ENCODE results near the gene STARD10. TPM values are rescaled to one million over a fixed set of nuclear protein-coding genes. Genes with fewer than 3 reads are reported as not detected.

Gene STARD10
- total RNA-seq, 2 experiments from 2014 or later, result 10.4 to 12.9 TPM

- intact Hi-C loops (cut with micrococcal nuclease; ENCODE audit: unreplicated experiment), result no loop called here
- no peak overlapping the region for H3K27ac ChIP-seq (ENCODE audit: low read depth, low read length, poor library complexity, severe bottlenecking)
- CTCF ChIA-PET (ENCODE audit: unreplicated experiment), result no interaction called here
- DNase-seq (ENCODE audit: low spot score), result no peak
- H3K36me3 ChIP-seq (ENCODE audit: insufficient read depth, low read length), result peaks cover 23% of the 10 kb centered on the region
- H3K4me1 ChIP-seq (ENCODE audit: insufficient read depth, low read length, poor library complexity, severe bottlenecking), result peaks cover 3% of the 10 kb centered on the region
- no peak overlapping the region for H3K4me2 ChIP-seq (ENCODE audit: low read length)
- no peak overlapping the region for H2AFZ ChIP-seq (ENCODE audit: low read length)
- no peaks in the 10 kb centered on the region for H3K9me3 ChIP-seq (ENCODE audit: low read length)
- POLR2A ChIA-PET, result no interaction called here
- H3K79me2 ChIP-seq (ENCODE audit: insufficient read depth, low read depth, low read length), result no peaks in the 10 kb centered on the region
- no peaks in the 10 kb centered on the region for H4K20me1 ChIP-seq (ENCODE audit: insufficient read depth, low read length)
- H3K9me2 ChIP-seq (ENCODE audit: insufficient read depth, low read length), result no peaks in the 10 kb centered on the region
- BruUV-seq (replicated peaks), result no TSS peak
- H3K4me3 ChIP-seq (ENCODE audit: low read depth, low read length, poor library complexity, severe bottlenecking), result no peak overlapping the region
- TF ChIP-seq CTCF (conservative IDR thresholded peaks at IDR 0.05; ENCODE audit: low read length), result no peak
- no peak for TF ChIP-seq EZH2phosphoT487 (IDR thresholded peaks at IDR 0.05; ENCODE audit: borderline replicate concordance, low read depth, low read length)
These were observed 11.4 kb upstream of the STARD10 start for GRCh38 chr11:72805216-72805615.

GRCh38 chr11:72802822-72803221 lies 9.0 kb upstream of the STARD10 start:
- TF ChIP-seq EZH2phosphoT487 (IDR thresholded peaks at IDR 0.05; ENCODE audit: borderline replicate concordance, low read depth, low read length) (no peak), CTCF (conservative IDR thresholded peaks at IDR 0.05; ENCODE audit: low read length) (no peak)
- POLR2A ChIA-PET, result interaction anchor here (0.7 kb wide), 2 partner anchors 10 to 353 kb away, joined by 3 to 4 read pairs; no protein-coding TSS in a partner anchor
- CTCF ChIA-PET (ENCODE audit: unreplicated experiment), result no interaction called here
- H3K4me1 ChIP-seq (ENCODE audit: insufficient read depth, low read length, poor library complexity, severe bottlenecking), result peaks cover 15% of the 10 kb centered on the region
- no peak overlapping the region for H3K4me2 ChIP-seq (ENCODE audit: low read length)
- no peaks in the 10 kb centered on the region for H3K9me3 ChIP-seq (ENCODE audit: low read length)
- H3K36me3 ChIP-seq (ENCODE audit: insufficient read depth, low read length), result 0 out of 2 replicates have a peak, but pooled peaks cover 3% of the 10 kb centered on the region
- DNase-seq (ENCODE audit: low spot score), result no peak
- BruUV-seq (replicated peaks), result no TSS peak
- H3K79me2 ChIP-seq (ENCODE audit: insufficient read depth, low read depth, low read length), result no peaks in the 10 kb centered on the region
- H2AFZ ChIP-seq (ENCODE audit: low read length), result no peak overlapping the region
- H3K4me3 ChIP-seq (ENCODE audit: low read depth, low read length, poor library complexity, severe bottlenecking), result no peak overlapping the region
- intact Hi-C loops (cut with micrococcal nuclease; ENCODE audit: unreplicated experiment), result no loop called here
- no peaks in the 10 kb centered on the region for H3K9me2 ChIP-seq (ENCODE audit: insufficient read depth, low read length)
- no peak overlapping the region for H3K27ac ChIP-seq (ENCODE audit: low read depth, low read length, poor library complexity, severe bottlenecking)
- H4K20me1 ChIP-seq (ENCODE audit: insufficient read depth, low read length), result no peaks in the 10 kb centered on the region

GRCh38 chr11:72799441-72799840 lies 5.6 kb upstream of the STARD10 start:
- Histone ChIP-seq H2AFZ (ENCODE audit: low read length) (no peak overlapping the region), H3K79me2 (ENCODE audit: insufficient read depth, low read depth, low read length) (no peaks in the 10 kb centered on the region), H4K20me1 (ENCODE audit: insufficient read depth, low read length) (no peaks in the 10 kb centered on the region), H3K4me2 (ENCODE audit: low read length) (no peak overlapping the region), H3K9me2 (ENCODE audit: insufficient read depth, low read length) (no peaks in the 10 kb centered on the region), H3K27ac (ENCODE audit: low read depth, low read length, poor library complexity, severe bottlenecking) (no peak overlapping the region), H3K4me1 (ENCODE audit: insufficient read depth, low read length, poor library complexity, severe bottlenecking) (peaks cover 19% of the 10 kb centered on the region), H3K36me3 (ENCODE audit: insufficient read depth, low read length) (no peaks in the 10 kb centered on the region), H3K9me3 (ENCODE audit: low read length) (no peaks in the 10 kb centered on the region), H3K4me3 (ENCODE audit: low read depth, low read length, poor library complexity, severe bottlenecking) (no peak overlapping the region)
- TF ChIP-seq EZH2phosphoT487 (IDR thresholded peaks at IDR 0.05; ENCODE audit: borderline replicate concordance, low read depth, low read length) (no peak), CTCF (conservative IDR thresholded peaks at IDR 0.05; ENCODE audit: low read length) (no peak)
- no peak for DNase-seq (ENCODE audit: low spot score)
- POLR2A ChIA-PET, result interaction anchor here (0.7 kb wide), 1 partner anchor 820 kb away, joined by 4 read pairs; no protein-coding TSS in a partner anchor
- intact Hi-C loops (cut with micrococcal nuclease; ENCODE audit: unreplicated experiment), result no loop called here
- CTCF ChIA-PET (ENCODE audit: unreplicated experiment), result no interaction called here
- BruUV-seq (replicated peaks), result no TSS peak

Data from OCI-LY7 (cell line).